ENCODE data around the gene ZNF574.
A peak's percentile ranks its signal among the peaks of the same experiment; 100 is the strongest.

Gene ZNF574

GRCh38 chr19:42078538-42079275, 2.7 kb downstream of the ZNF574 start:
- no peak overlapping the region for H3K4me3 ChIP-seq (ENCODE audit: low read depth, low read length)
- DNase-seq (ENCODE audit: low read depth) = no peak

- DNase-seq (ENCODE audit: low read depth) = no peak
- H3K4me3 ChIP-seq (ENCODE audit: low read depth, low read length) = no peak overlapping the region
Observed at GRCh38 chr19:42079276-42079669, 3.3 kb downstream of the ZNF574 start.

GRCh38 chr19:42079886-42080763, 4.2 kb downstream of the ZNF574 start:
- no peak for DNase-seq (ENCODE audit: low read depth)
- no peak overlapping the region for H3K4me3 ChIP-seq (ENCODE audit: low read depth, low read length)

- DNase-seq (ENCODE audit: low read depth) = no peak
- no peak overlapping the region for H3K4me3 ChIP-seq (ENCODE audit: low read depth, low read length)
Observed at GRCh38 chr19:42080764-42081375, 4.9 kb downstream of the ZNF574 start.

- H3K4me3 ChIP-seq (ENCODE audit: low read depth, low read length) = no peak overlapping the region
- DNase-seq (ENCODE audit: low read depth) = no peak
Observed at GRCh38 chr19:42081584-42082203, 5.7 kb downstream of the ZNF574 start.

- no peak overlapping the region for H3K4me3 ChIP-seq (ENCODE audit: low read depth, low read length)
- DNase-seq (ENCODE audit: low read depth) = no peak
Observed at GRCh38 chr19:42083537-42083936, 7.6 kb downstream of the ZNF574 start.

GRCh38 chr19:42086188-42086736, 10.3 kb downstream of the ZNF574 start:
- no peak for DNase-seq (ENCODE audit: low read depth)
- H3K4me3 ChIP-seq (ENCODE audit: low read depth, low read length) = no peak overlapping the region

GRCh38 chr19:42086770-42087550, 11.0 kb downstream of the ZNF574 start:
- DNase-seq (ENCODE audit: low read depth) = no peak
- no peak overlapping the region for H3K4me3 ChIP-seq (ENCODE audit: low read depth, low read length)

- no peak overlapping the region for H3K4me3 ChIP-seq (ENCODE audit: low read depth, low read length)
- peak; percentile 34 for DNase-seq (ENCODE audit: low read depth)
Observed at GRCh38 chr19:42088471-42089190, 12.7 kb downstream of the ZNF574 start.

GRCh38 chr19:42089191-42089750, 13.3 kb downstream of the ZNF574 start:
- no peak for DNase-seq (ENCODE audit: low read depth)
- no peak overlapping the region for H3K4me3 ChIP-seq (ENCODE audit: low read depth, low read length)

GRCh38 chr19:42089772-42090171, 13.8 kb downstream of the ZNF574 start:
- DNase-seq (ENCODE audit: low read depth) = no peak
- no peak overlapping the region for H3K4me3 ChIP-seq (ENCODE audit: low read depth, low read length)

GRCh38 chr19:42090672-42091071, 14.7 kb downstream of the ZNF574 start:
- no peak overlapping the region for H3K4me3 ChIP-seq (ENCODE audit: low read depth, low read length)
- DNase-seq (ENCODE audit: low read depth) = no peak

- no peak for DNase-seq (ENCODE audit: low read depth)
- H3K4me3 ChIP-seq (ENCODE audit: low read depth, low read length) = no peak overlapping the region
Observed at GRCh38 chr19:42091300-42091699, 15.3 kb downstream of the ZNF574 start.

- DNase-seq (ENCODE audit: low read depth) = no peak
- no peak overlapping the region for H3K4me3 ChIP-seq (ENCODE audit: low read depth, low read length)
Observed at GRCh38 chr19:42091742-42092141, 15.8 kb downstream of the ZNF574 start.

GRCh38 chr19:42092350-42092749, 16.4 kb downstream of the ZNF574 start:
- H3K4me3 ChIP-seq (ENCODE audit: low read depth, low read length) = no peak overlapping the region
- no peak for DNase-seq (ENCODE audit: low read depth)

- H3K4me3 ChIP-seq (ENCODE audit: low read depth, low read length) = no peak overlapping the region
- no peak for DNase-seq (ENCODE audit: low read depth)
Observed at GRCh38 chr19:42093505-42093904, 17.5 kb downstream of the ZNF574 start.

GRCh38 chr19:42093926-42094325, 18.0 kb downstream of the ZNF574 start:
- DNase-seq (ENCODE audit: low read depth) = no peak

More at GRCh38 chr19:42093926-42094325, 18.0 kb downstream of the ZNF574 start:
- no peak overlapping the region for H3K4me3 ChIP-seq (ENCODE audit: low read depth, low read length)
